Adrenal gland (tissue), 12 donors: Measurements from ENCODE around the gene SNX8. TPM values are rescaled to one million over a fixed set of nuclear protein-coding genes. Genes with fewer than 3 reads are reported as not detected.

Experiments used
- DNase-seq, 7 donors: peaks; one replicate each; pipeline ENCODE4 v3.0.0-alpha.2; 2019 to 2020
- H3K27ac ChIP-seq, 5 donors: fragments of 200-600 bp; sonication (generic) in 4 of 5; 1 replicate in 3 of 5; 2 replicates in 2 of 5; pipeline versions ENCODE4 v1.5.1 to v1.8.0; 2016 to 2020; ENCODE audit warnings: mild to moderate bottlenecking in 1 of 5
- H3K27me3 ChIP-seq: fragments of 200-600 bp; 2 replicates; pipeline ENCODE4 v1.8.0; 2021
- H3K36me3 ChIP-seq, 2 donors: fragments of 200-600 bp; replicated peaks in 1 of 2; 1 replicate in 1 of 2; 2 replicates in 1 of 2; pipeline versions ENCODE4 v1.5.1 to v1.8.0; 2018 to 2022
- H3K4me1 ChIP-seq, 2 donors: fragments of 200-600 bp; replicated peaks in 1 of 2; 1 replicate in 1 of 2; 2 replicates in 1 of 2; pipeline versions ENCODE4 v1.5.1 to v1.8.0; 2018 to 2021
- H3K4me3 ChIP-seq, 4 donors: fragments of 200-600 bp; sonication (generic) in 3 of 4; one replicate each; pipeline ENCODE4 v1.5.1; 2016 to 2018
- H3K9me3 ChIP-seq, 3 donors: fragments of 200-600 bp; sonication (generic) in 1 of 3; replicated peaks in 1 of 3; 1 replicate in 2 of 3; 2 replicates in 1 of 3; pipeline versions ENCODE4 v1.5.1 to v1.8.0; 2016 to 2021
- POLR2A ChIP-seq, 2 donors: fragments of 450-650 bp; IDR thresholded peaks; one replicate each; pipeline ENCODE4 v1.6.1; 2017; ENCODE audit warnings: antibody characterized with exemption in 2 of 2, mild to moderate bottlenecking in 2 of 2, moderate library complexity in 1 of 2
- WGBS, 4 donors: extraction: QIAGEN DNeasy Blood & Tissue Kit in 2 of 4; methylation state at CpG; one replicate each; pipeline versions ENCODE4 v1.1.5 to v1.1.7; 2013 to 2017; 5-methylcytosine and 5-hydroxymethylcytosine counted together
- intact Hi-C, 2 donors: fragments of 100-400 bp; cut with DNase I; formaldehyde crosslinking; loops; one replicate each; pipeline versions ENCODE4 v1.14.1 to v1.15.0; 2022 to 2023
- polyA plus RNA-seq, 3 donors: library from polyadenylated mRNA; stranded (reverse); fragments of 200-250 nt in 2 of 3; fragments of 350-450 nt in 1 of 3; fragmentation: Illumina TruSeq in 1 of 3; extraction: RNeasy Lipid Tissue Mini Kit (QIAGEN cat#74804) in 1 of 3; gene quantifications; one replicate each; pipeline ENCODE4 v1.2.3, GENCODE V29; 2013 to 2014
- total RNA-seq, 9 donors: library from RNA; depleted of rRNA in 4 of 9; stranded (reverse); fragments of >200 nt in 4 of 9; fragments of 120-200 nt in 1 of 9; fragmentation: NEBNext Ultra II Directional in 1 of 9; extraction: Animal tissue kit (Norgen Biotek cat#: 25700) in 1 of 9; gene quantifications; one replicate each; pipeline versions ENCODE4 v1.1.0 to v1.2.4, GENCODE V29; 2013 to 2023
- TF ChIP-seq, protein P1 (sequence below), 6 experiments: fragments of 450-650 bp in 4 of 6; fragments of 200-600 bp in 2 of 6; sonication (generic) in 1 of 6; IDR thresholded peaks; 1 replicate in 5 of 6; 2 replicates in 1 of 6; pipeline versions ENCODE4 v1.5.1 to v1.8.0; 2016 to 2021; ENCODE audit warnings: antibody characterized with exemption in 6 of 6, mild to moderate bottlenecking in 2 of 6, moderate library complexity in 1 of 6
- donor health status: healthy with polysubstance abuse.
- donor health status: Bipolar disorder and iron deficiency.
- donor health status: DM: yes; HTN: yes; CAD: no.
- donor health status: DM: no; HTN: no; CAD: no.
- donor health status: DM: no; HTN: no; CAD: no.
- donor health status: DM: yes; HTN: yes; CAD: no.

The SNX8 gene
- total and polyA plus RNA-seq, 12 donors: 5.3 to 40.5 (median 25.9) TPM

DNA sequence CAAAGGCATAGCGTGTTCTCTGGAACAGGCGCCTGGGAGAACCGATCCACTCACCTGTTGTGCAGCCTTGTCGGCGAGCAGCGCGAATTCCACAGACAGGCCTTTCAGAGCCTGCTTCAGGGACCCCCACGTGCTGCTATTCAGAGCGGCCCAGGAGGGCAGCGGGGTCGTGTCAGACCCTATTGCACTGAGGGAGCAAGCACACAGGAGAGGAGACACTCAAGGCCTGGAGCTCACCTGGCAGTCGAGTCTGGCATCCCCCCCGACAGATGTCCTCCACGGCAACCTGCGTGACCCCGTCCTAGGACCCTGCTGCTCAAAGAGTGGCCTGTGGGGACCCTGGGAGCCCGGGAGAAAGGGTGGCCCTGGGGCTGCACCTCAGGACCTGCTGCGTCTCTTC lies 51.1 kb downstream of the SNX8 start:
- 91 to 94% (median 93%) methylated on average over 9 to 18 of the region's 18 CpGs for WGBS, 4 donors
- H3K27ac ChIP-seq: no peak overlapping the region
- no peak overlapping the region for H3K4me3 ChIP-seq
- no peak for DNase-seq
- no peaks in the 10 kb centered on the region for H3K27me3 ChIP-seq
- TF ChIP-seq, protein P1, sequence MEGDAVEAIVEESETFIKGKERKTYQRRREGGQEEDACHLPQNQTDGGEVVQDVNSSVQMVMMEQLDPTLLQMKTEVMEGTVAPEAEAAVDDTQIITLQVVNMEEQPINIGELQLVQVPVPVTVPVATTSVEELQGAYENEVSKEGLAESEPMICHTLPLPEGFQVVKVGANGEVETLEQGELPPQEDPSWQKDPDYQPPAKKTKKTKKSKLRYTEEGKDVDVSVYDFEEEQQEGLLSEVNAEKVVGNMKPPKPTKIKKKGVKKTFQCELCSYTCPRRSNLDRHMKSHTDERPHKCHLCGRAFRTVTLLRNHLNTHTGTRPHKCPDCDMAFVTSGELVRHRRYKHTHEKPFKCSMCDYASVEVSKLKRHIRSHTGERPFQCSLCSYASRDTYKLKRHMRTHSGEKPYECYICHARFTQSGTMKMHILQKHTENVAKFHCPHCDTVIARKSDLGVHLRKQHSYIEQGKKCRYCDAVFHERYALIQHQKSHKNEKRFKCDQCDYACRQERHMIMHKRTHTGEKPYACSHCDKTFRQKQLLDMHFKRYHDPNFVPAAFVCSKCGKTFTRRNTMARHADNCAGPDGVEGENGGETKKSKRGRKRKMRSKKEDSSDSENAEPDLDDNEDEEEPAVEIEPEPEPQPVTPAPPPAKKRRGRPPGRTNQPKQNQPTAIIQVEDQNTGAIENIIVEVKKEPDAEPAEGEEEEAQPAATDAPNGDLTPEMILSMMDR (IDR thresholded peaks at IDR 0.05): no peak
- no peak for TF ChIP-seq POLR2A (IDR thresholded peaks at IDR 0.05)
- H3K36me3 ChIP-seq: no peaks in the 10 kb centered on the region
- H3K9me3 ChIP-seq: no peaks in the 10 kb centered on the region
- H3K4me1 ChIP-seq: no peaks in the 10 kb centered on the region
- intact Hi-C loops: no loop called here

DNA sequence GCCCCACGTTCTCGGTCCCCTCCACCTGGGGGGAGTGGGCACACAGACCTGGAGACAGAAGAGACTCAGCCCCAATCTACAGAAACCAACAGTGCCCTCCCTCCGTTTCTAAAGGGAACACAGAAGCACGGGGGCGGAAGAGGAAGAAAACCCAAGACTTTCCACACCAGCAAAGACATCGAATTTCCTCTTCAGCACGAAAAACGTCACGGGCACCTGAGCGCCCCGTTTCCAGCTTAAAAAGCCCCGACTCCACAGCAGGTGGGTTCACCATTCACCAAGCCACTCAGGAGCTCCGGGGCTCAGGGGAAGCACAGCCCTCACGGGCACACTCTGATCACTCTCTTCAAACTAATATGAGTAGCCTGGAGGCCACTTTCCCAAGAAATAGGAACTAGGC lies 52.6 kb downstream of the SNX8 start:
- intact Hi-C loops: no loop called here
- peak overlapping the region in 1 of 5 donors; percentile 47 for H3K27ac ChIP-seq
- DNase-seq: no peak
- no peak for TF ChIP-seq POLR2A (IDR thresholded peaks at IDR 0.05)
- TF ChIP-seq, protein P1 (IDR thresholded peaks at IDR 0.05): no peak
- H3K4me1 ChIP-seq: no peaks in the 10 kb centered on the region
- peaks cover 0 to 10% of the 10 kb centered on the region in 2 donors for H3K36me3 ChIP-seq
- WGBS, 4 donors: 73 to 84% (median 80%) methylated on average over 14 of the region's 14 CpGs
- no peaks in the 10 kb centered on the region for H3K27me3 ChIP-seq
- H3K4me3 ChIP-seq: no peak overlapping the region
- no peaks in the 10 kb centered on the region for H3K9me3 ChIP-seq

DNA sequence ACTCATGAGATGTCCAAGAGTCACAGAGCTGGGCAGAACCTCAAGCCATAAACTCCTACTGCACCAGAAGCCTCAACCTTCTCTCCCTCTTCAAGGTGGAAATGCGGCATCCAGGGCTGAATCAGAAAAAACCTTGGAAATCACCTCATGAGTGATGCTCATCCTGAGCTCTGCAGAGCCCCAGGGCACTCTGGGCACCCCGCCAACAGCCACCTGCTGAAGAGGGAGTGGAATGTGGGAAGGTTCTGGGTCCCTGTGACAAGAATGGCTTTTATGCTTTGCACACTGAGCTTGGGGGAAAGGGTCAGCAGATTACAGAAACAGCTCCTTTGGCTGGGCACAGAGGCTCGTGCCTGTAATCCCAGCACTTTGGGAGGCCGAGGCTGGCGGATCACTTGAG lies 53.4 kb downstream of the SNX8 start:
- no peaks in the 10 kb centered on the region for H3K4me1 ChIP-seq
- TF ChIP-seq, protein P1 (IDR thresholded peaks at IDR 0.05): no peak
- no peak for TF ChIP-seq POLR2A (IDR thresholded peaks at IDR 0.05)
- no peak overlapping the region for H3K27ac ChIP-seq
- H3K4me3 ChIP-seq: no peak overlapping the region
- H3K9me3 ChIP-seq: no peaks in the 10 kb centered on the region
- DNase-seq: peak in 2 of 7 donors; percentile 45 to 81
- H3K36me3 ChIP-seq: peaks cover 0 to 13% of the 10 kb centered on the region in 2 donors
- H3K27me3 ChIP-seq: no peaks in the 10 kb centered on the region
- WGBS, 4 donors: 88 to 93% (median 88%) methylated on average over 5 of the region's 5 CpGs; no CpG with 5 or more reads in 1 of the 4 donors
- intact Hi-C loops: no loop called here

DNA sequence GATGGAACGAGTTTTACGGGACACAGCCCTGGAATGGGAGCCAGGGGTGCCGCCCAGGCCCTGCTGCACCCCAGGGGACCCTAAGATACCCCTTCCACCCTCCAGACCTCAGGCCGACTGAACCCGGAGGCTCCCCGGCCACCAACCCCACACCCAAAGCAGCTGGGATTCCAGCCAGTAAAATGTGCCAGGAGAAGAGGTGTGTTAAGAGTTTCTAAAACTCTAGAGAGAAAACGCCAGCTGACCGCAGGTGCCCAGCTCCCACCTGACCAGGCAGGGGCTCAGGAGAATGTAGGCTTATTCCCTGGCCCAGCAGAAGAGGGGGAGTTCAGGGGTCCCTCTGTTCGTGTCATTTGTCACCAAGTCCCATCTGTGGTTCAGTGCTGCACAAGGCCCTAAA lies 54.8 kb downstream of the SNX8 start:
- Histone ChIP-seq H3K4me1 (no peaks in the 10 kb centered on the region), H3K4me3 (no peak overlapping the region), H3K36me3 (peaks cover 0 to 13% of the 10 kb centered on the region in 2 donors), H3K27me3 (no peaks in the 10 kb centered on the region), H3K27ac (no peak overlapping the region), H3K9me3 (no peaks in the 10 kb centered on the region)
- DNase-seq: no peak
- no peak for TF ChIP-seq POLR2A (IDR thresholded peaks at IDR 0.05)
- TF ChIP-seq, protein P1 (IDR thresholded peaks at IDR 0.05): no peak
- intact Hi-C loops: loop anchor here in 1 of 2 donors (10.0 kb wide), 1 partner anchor 45 kb away; no protein-coding TSS in a partner anchor
- 83 to 93% (median 91%) methylated on average over 5 to 9 of the region's 9 CpGs for WGBS, 4 donors
